Liver (tissue), 9 donors: ENCODE measurements around the gene DDAH2. TPM values are rescaled to one million over a fixed set of nuclear protein-coding genes. Genes with fewer than 3 reads are reported as not detected.

ENCODE experiments used
- DNase-seq: peaks from one replicate; pipeline ENCODE4 v3.0.0-alpha.2; 2017; ENCODE audit warnings: low spot score
- H3K27ac ChIP-seq, 2 donors: one replicate each; pipeline ENCODE4 v1.7.0; 2013; ENCODE audit warnings: inconsistent platforms in 2 of 2, low read length in 2 of 2, control low read depth in 1 of 2, low read depth in 1 of 2, mild to moderate bottlenecking in 1 of 2
- H3K27me3 ChIP-seq, 4 donors: one replicate each; pipeline versions ENCODE4 v1.6.1 to v1.7.0; 2013; ENCODE audit warnings: low read length in 3 of 4, inconsistent platforms in 1 of 4, mild to moderate bottlenecking in 1 of 4, moderate library complexity in 1 of 4; ENCODE audit not compliant: control insufficient read depth in 4 of 4, insufficient read depth in 4 of 4
- H3K36me3 ChIP-seq, 4 donors: one replicate each; pipeline versions ENCODE4 v1.6.1 to v1.7.0; 2013; ENCODE audit warnings: low read length in 3 of 4, mild to moderate bottlenecking in 3 of 4, low read depth in 1 of 4, moderate library complexity in 1 of 4; ENCODE audit not compliant: control insufficient read depth in 4 of 4, insufficient read depth in 3 of 4
- H3K4me1 ChIP-seq, 4 donors: one replicate each; pipeline versions ENCODE4 v1.6.1 to v1.7.0; 2013; ENCODE audit warnings: low read length in 3 of 4, mild to moderate bottlenecking in 3 of 4, moderate library complexity in 1 of 4; ENCODE audit not compliant: control insufficient read depth in 4 of 4, insufficient read depth in 4 of 4
- H3K4me3 ChIP-seq, 3 donors: one replicate each; pipeline versions ENCODE4 v1.6.1 to v1.7.0; 2013; ENCODE audit warnings: low read length in 3 of 3, control low read depth in 1 of 3, low read depth in 1 of 3, mild to moderate bottlenecking in 1 of 3
- H3K9ac ChIP-seq, 2 donors: one replicate each; pipeline ENCODE4 v1.7.0; 2013; ENCODE audit warnings: low read length in 2 of 2, mild to moderate bottlenecking in 2 of 2, moderate library complexity in 2 of 2, control low read depth in 1 of 2, low read depth in 1 of 2
- H3K9me3 ChIP-seq, 4 donors: one replicate each; pipeline versions ENCODE4 v1.6.1 to v1.7.0; 2013; ENCODE audit warnings: low read length in 3 of 4; ENCODE audit not compliant: control insufficient read depth in 4 of 4
- EGR1 ChIP-seq, 2 donors: IDR thresholded peaks; 2 replicates each; pipeline ENCODE4 v1.6.1; 2016 to 2018; ENCODE audit warnings: antibody characterized with exemption in 2 of 2, low read depth in 2 of 2
- FOXA1 ChIP-seq: IDR thresholded peaks from 2 replicates; pipeline ENCODE4 v1.6.1; 2016; ENCODE audit warnings: antibody characterized with exemption
- GABPA ChIP-seq, 2 donors: IDR thresholded peaks in 1 of 2; conservative IDR thresholded peaks in 1 of 2; 2 replicates each; pipeline ENCODE4 v1.6.1; 2016; ENCODE audit warnings: antibody characterized with exemption in 2 of 2, mild to moderate bottlenecking in 1 of 2, moderate library complexity in 1 of 2
- HNF4A ChIP-seq, 2 donors: conservative IDR thresholded peaks; 2 replicates each; pipeline ENCODE4 v1.6.1; 2016; ENCODE audit warnings: antibody characterized with exemption in 2 of 2, mild to moderate bottlenecking in 2 of 2
- NR2F2 ChIP-seq: IDR thresholded peaks from 2 replicates; pipeline ENCODE4 v1.6.1; 2016; ENCODE audit warnings: antibody characterized with exemption
- RAD21 ChIP-seq, 2 donors: IDR thresholded peaks; 2 replicates each; pipeline ENCODE4 v1.6.1; 2016; ENCODE audit warnings: antibody characterized with exemption in 2 of 2, mild to moderate bottlenecking in 2 of 2
- RXRA ChIP-seq, 2 donors: IDR thresholded peaks; 2 replicates each; pipeline ENCODE4 v1.6.1; 2017 to 2018; ENCODE audit warnings: antibody characterized with exemption in 2 of 2, mild to moderate bottlenecking in 1 of 2
- SP1 ChIP-seq: IDR thresholded peaks from 2 replicates; pipeline ENCODE4 v1.6.1; 2018; ENCODE audit warnings: antibody characterized with exemption, mild to moderate bottlenecking
- TAF1 ChIP-seq: conservative IDR thresholded peaks from 2 replicates; pipeline ENCODE4 v1.6.1; 2016; ENCODE audit warnings: antibody characterized with exemption, mild to moderate bottlenecking
- YY1 ChIP-seq: IDR thresholded peaks from 2 replicates; pipeline ENCODE4 v1.6.1; 2016; ENCODE audit warnings: antibody characterized with exemption, mild to moderate bottlenecking
- WGBS: extraction: QIAGEN DNeasy Blood & Tissue Kit; methylation state at CpG from one replicate; pipeline ENCODE4 v1.1.7; 2013; 5-methylcytosine and 5-hydroxymethylcytosine counted together
- polyA plus RNA-seq, 2 donors: library from polyadenylated mRNA; stranded (reverse) in 1 of 2; unstranded in 1 of 2; fragments of 200-250 nt in 1 of 2; fragments of >200 nt in 1 of 2; fragmentation: Nextera tagmentation in 1 of 2; extraction: Ambion mirVana in 1 of 2; gene quantifications; one replicate each; pipeline versions ENCODE4 v1.2.1 to v1.2.3, GENCODE V29; 2013 to 2015
- total RNA-seq, 2 donors: library from RNA; depleted of rRNA; stranded (reverse); fragments of >200 nt; gene quantifications; one replicate each; pipeline ENCODE4 v1.2.3, GENCODE V29; 2014
- TF ChIP-seq, protein P1 (sequence below): fragments of 150-350 bp; IDR thresholded peaks from 2 replicates; pipeline ENCODE4 v1.5.1; 2017; ENCODE audit warnings: improper control_type of control experiment, low read depth, low read length; ENCODE audit not compliant: missing input control
- TF ChIP-seq, protein P2 (sequence below): IDR thresholded peaks from 2 replicates; pipeline ENCODE4 v1.6.1; 2016; ENCODE audit warnings: antibody characterized with exemption, mild to moderate bottlenecking
- TF ChIP-seq, protein P3 (sequence below): IDR thresholded peaks from 2 replicates; pipeline ENCODE4 v1.6.1; 2016; ENCODE audit warnings: antibody characterized with exemption
- TF ChIP-seq, protein P4 (sequence below): IDR thresholded peaks from 2 replicates; pipeline ENCODE4 v1.6.1; 2016; ENCODE audit warnings: antibody characterized with exemption
- donor health status: healthy.
- donor health status: healthy.
- donor health status: healthy.
- donor health status: healthy.
- donor health status: healthy.

DDAH2 gene
- total and polyA plus RNA-seq, 4 donors: 19.8 to 31.4 (median 23.2) TPM

DNA sequence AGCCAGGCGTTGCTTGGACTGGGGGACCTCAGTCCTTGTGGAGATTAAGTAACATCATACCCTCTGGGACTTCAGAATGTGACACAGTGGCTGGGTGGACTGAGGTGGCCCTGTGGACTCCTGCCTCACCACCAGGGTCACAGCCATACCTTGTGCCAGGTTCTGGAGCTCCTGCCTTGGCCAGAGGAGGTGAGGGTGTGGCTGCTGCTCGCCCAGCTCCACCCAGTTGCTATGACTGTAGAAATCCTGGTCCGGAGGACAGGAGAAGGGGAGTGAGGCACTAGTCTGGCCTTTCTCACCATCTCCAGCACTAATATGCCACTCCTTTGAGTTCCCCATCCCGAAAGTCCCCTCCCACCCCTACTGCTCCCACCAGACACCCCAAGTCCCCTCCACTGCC, 46.1 kb upstream of the DDAH2 start:
- DNase-seq: no peak
- Histone ChIP-seq H3K9ac (no peak overlapping the region), H3K4me1 (peaks cover 9 to 46% (median 31%) of the 10 kb centered on the region in 4 donors), H3K9me3 (no peaks in the 10 kb centered on the region), H3K27ac (peak overlapping the region in 1 of 2 donors; percentile 18), H3K4me3 (no peak overlapping the region), H3K36me3 (peaks cover 0 to 8% (median 4%) of the 10 kb centered on the region in 4 donors), H3K27me3 (no peaks in the 10 kb centered on the region)
- 67% methylated on average over 4 of the region's 4 CpGs for WGBS
- TF ChIP-seq HNF4A (conservative IDR thresholded peaks at IDR 0.05): peak in 1 of 2 donors; percentile 4
- no peak for TF ChIP-seq GABPA (IDR thresholded peaks at IDR 0.05 in 1 of 2, conservative IDR thresholded peaks at IDR 0.05 in 1 of 2)

DNA sequence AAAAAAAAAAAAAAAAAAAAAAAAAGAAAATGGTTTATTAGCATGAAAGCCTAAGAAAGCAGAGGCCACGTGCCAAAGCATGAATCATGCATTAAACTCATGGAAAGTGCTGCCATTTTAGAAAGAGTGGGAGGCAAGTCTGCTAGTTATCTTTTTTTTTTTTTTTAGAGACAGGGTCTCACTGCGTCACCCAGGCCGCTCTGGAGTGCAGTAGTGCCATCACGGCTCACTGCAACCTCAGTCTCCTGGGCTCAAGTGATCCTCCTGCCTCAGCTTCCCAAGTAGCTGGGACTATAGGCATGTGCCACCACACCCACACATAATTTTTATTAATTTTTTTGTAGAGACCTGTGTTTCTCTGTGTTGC, 42.9 kb upstream of the DDAH2 start:
- Histone ChIP-seq H3K9me3 (no peaks in the 10 kb centered on the region), H3K9ac (no peak overlapping the region), H3K27me3 (no peaks in the 10 kb centered on the region), H3K4me3 (no peak overlapping the region), H3K36me3 (no peaks in the 10 kb centered on the region), H3K4me1 (peaks cover 9 to 28% (median 19%) of the 10 kb centered on the region in 4 donors), H3K27ac (no peak overlapping the region)
- TF ChIP-seq, protein P1, sequence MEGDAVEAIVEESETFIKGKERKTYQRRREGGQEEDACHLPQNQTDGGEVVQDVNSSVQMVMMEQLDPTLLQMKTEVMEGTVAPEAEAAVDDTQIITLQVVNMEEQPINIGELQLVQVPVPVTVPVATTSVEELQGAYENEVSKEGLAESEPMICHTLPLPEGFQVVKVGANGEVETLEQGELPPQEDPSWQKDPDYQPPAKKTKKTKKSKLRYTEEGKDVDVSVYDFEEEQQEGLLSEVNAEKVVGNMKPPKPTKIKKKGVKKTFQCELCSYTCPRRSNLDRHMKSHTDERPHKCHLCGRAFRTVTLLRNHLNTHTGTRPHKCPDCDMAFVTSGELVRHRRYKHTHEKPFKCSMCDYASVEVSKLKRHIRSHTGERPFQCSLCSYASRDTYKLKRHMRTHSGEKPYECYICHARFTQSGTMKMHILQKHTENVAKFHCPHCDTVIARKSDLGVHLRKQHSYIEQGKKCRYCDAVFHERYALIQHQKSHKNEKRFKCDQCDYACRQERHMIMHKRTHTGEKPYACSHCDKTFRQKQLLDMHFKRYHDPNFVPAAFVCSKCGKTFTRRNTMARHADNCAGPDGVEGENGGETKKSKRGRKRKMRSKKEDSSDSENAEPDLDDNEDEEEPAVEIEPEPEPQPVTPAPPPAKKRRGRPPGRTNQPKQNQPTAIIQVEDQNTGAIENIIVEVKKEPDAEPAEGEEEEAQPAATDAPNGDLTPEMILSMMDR: no peak
- TF ChIP-seq RXRA (IDR thresholded peaks at IDR 0.05): no peak
- no peak for TF ChIP-seq EGR1 (IDR thresholded peaks at IDR 0.05; ENCODE audit: low read depth in 2 of 2)
- TF ChIP-seq RAD21 (IDR thresholded peaks at IDR 0.05): no peak
- TF ChIP-seq NR2F2: no peak
- 82% methylated on average over 4 of the region's 4 CpGs for WGBS
- DNase-seq: no peak

DNA sequence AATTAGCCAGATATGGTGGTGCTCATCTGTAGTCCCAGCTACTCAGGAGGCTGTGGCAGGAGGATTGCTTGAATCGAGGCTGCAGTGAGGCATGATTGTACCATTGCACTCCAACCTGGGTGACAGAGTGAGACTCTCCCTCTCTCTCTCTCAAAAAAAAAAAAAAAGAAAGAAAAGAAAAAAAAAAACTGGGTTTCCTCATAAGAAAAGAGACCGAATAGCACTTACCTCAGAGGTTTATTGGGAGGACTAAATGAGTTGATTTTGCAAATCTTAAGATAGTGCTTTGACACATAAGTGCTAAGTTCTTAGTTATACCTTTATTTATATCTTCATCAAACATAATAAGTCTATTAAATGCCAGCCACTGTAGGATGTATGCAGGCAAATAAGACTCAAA, 41.8 kb upstream of the DDAH2 start:
- Histone ChIP-seq H3K4me1 (peaks cover 5 to 17% (median 9%) of the 10 kb centered on the region in 4 donors), H3K27me3 (no peaks in the 10 kb centered on the region), H3K36me3 (no peaks in the 10 kb centered on the region), H3K9ac (no peak overlapping the region), H3K9me3 (no peaks in the 10 kb centered on the region), H3K27ac (no peak overlapping the region), H3K4me3 (no peak overlapping the region)
- no peak for DNase-seq
- no peak for TF ChIP-seq FOXA1
- no peak for TF ChIP-seq GABPA (IDR thresholded peaks at IDR 0.05 in 1 of 2, conservative IDR thresholded peaks at IDR 0.05 in 1 of 2)
- TF ChIP-seq, protein P1: no peak
- TF ChIP-seq, protein P2, sequence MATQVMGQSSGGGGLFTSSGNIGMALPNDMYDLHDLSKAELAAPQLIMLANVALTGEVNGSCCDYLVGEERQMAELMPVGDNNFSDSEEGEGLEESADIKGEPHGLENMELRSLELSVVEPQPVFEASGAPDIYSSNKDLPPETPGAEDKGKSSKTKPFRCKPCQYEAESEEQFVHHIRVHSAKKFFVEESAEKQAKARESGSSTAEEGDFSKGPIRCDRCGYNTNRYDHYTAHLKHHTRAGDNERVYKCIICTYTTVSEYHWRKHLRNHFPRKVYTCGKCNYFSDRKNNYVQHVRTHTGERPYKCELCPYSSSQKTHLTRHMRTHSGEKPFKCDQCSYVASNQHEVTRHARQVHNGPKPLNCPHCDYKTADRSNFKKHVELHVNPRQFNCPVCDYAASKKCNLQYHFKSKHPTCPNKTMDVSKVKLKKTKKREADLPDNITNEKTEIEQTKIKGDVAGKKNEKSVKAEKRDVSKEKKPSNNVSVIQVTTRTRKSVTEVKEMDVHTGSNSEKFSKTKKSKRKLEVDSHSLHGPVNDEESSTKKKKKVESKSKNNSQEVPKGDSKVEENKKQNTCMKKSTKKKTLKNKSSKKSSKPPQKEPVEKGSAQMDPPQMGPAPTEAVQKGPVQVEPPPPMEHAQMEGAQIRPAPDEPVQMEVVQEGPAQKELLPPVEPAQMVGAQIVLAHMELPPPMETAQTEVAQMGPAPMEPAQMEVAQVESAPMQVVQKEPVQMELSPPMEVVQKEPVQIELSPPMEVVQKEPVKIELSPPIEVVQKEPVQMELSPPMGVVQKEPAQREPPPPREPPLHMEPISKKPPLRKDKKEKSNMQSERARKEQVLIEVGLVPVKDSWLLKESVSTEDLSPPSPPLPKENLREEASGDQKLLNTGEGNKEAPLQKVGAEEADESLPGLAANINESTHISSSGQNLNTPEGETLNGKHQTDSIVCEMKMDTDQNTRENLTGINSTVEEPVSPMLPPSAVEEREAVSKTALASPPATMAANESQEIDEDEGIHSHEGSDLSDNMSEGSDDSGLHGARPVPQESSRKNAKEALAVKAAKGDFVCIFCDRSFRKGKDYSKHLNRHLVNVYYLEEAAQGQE: no peak
- no peak for TF ChIP-seq YY1
- no peak for TF ChIP-seq SP1
- TF ChIP-seq TAF1: no peak
- TF ChIP-seq, protein P3, sequence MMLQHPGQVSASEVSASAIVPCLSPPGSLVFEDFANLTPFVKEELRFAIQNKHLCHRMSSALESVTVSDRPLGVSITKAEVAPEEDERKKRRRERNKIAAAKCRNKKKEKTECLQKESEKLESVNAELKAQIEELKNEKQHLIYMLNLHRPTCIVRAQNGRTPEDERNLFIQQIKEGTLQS: no peak
- TF ChIP-seq RXRA (IDR thresholded peaks at IDR 0.05): no peak
- no peak for TF ChIP-seq NR2F2
- TF ChIP-seq, protein P4, sequence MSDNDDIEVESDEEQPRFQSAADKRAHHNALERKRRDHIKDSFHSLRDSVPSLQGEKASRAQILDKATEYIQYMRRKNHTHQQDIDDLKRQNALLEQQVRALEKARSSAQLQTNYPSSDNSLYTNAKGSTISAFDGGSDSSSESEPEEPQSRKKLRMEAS: no peak
- WGBS: 85% methylated on average over 2 of the region's 2 CpGs
